GM19372 (cell line): Measurements from ENCODE around the gene SIGMAR1.

ENCODE experiments used
- ATAC-seq: cut with Tn5 transposase; IDR thresholded peaks from one replicate; pipeline ENCODE4 v1.9.1; 2021; ENCODE audit warnings: mild to moderate bottlenecking, low read depth, moderate library complexity; ENCODE audit not compliant: unreplicated experiment

The SIGMAR1 gene

GRCh38 chr9:34633851-34634550, 3.6 kb downstream of the SIGMAR1 start:
- no peak for ATAC-seq

DNA sequence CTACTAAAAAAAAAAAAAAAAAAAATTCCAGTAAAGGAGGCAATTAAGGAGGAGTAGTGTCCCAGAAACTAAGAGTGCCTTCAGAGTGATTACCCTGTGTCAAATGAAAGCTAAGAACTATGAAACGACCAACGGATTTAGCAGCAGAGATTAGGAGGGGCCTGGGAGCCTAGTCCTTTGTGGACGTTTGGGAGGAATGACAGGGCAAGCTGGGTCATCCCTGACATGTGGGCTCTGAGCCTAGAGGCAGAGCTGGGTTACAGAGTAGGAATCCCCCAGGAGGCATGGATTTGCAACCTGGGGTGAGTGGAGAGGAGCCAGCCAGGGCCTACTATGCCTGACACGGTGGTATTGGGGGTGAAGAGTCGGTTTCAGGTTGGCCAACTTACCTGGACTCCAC, 4.4 kb downstream of the SIGMAR1 start:
- ATAC-seq, result no peak

DNA sequence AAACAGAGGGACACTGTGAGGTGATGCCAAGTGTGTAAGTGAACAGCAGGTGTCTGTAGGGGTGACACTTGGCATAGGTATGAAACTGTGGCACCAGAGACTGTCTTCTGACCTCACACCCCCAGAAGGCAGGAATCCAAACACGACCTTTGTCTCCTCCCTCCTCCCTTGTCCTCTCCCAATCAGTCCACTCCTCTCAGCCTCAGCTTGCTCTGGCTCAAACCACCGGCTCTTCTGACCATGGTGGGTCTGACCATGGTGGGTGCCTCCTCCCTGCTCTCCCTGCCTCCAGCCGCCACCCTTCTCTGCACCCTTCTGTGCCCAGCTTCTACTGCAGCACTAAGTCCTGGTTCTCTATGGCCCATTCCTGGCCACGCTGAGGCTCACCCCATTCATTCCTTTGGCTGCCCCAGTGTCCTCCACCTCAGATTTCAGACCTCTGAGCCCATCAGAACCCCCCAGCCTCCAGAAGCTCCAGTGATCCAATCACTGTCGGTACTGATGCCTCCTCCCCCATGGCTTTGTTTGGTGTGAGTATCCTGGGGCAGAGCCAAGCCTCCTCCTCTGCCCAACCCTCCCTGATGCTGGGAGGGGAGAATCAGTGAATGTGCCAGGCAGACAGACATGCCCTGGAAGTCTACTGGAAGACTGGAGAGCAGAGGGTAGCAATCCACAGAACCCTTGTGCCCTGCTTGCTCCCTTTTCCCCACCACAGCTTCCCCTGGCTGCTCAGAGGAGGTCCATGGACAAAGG, 7.0 kb downstream of the SIGMAR1 start:
- ATAC-seq, result no peak

- ATAC-seq, result no peak
These were observed 8.1 kb downstream of the SIGMAR1 start for GRCh38 chr9:34629491-34629808.

GRCh38 chr9:34628656-34629490, 8.7 kb downstream of the SIGMAR1 start, which contains the start of gene ARID3C:
TSS of gene ARID3C (minus strand) at chr9:34629066. CDS start at chr9:34628014, 1,052 bp downstream.
- no peak for ATAC-seq

DNA sequence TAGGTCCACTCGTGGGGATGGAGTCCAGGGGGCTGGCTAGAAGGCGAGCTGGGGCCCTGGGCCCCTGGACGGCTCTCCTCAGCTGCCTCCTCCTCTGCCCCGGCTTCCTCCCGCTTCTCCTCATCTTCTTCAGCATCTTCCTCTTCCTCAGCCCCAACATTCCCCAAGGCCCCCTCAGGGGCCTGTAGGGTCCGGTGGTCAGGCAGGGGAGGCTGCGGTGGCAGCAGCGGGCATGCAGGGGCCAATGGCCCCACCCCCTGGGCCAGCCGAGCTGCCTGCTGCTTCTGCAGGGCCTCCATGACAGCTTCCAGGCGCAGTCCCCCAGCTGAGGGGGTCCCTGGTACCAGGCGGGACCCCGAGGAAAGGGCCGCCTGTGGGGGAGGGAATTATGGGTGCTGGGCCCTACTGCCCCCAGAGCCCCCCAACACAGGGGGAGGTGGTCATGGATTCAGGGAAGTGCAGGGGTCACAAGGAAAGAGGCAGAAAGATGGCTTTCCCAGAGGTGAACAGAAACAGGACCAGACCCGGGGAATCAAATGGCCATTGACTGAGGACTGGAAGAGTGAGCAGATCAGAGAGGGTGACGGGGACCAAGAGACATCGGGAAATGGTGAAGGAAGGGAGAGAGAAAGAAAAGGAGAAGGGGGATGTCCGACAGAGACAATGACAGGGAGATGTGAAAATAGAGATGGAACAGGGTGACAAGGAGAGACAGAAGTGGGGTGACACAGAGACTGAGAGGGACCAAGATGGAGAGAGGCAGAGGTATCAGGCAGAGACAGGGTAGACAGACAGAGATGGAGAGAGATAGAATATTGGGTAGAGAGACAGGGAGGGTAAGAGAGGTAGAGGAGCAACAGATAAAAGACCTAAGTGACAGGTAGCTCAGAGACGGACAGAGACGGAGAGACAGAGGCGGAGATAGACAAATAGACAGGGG, 9.6 kb downstream of the SIGMAR1 start:
- no peak for ATAC-seq

- ATAC-seq, result no peak
These were observed 12.5 kb downstream of the SIGMAR1 start for GRCh38 chr9:34625186-34625486.

DNA sequence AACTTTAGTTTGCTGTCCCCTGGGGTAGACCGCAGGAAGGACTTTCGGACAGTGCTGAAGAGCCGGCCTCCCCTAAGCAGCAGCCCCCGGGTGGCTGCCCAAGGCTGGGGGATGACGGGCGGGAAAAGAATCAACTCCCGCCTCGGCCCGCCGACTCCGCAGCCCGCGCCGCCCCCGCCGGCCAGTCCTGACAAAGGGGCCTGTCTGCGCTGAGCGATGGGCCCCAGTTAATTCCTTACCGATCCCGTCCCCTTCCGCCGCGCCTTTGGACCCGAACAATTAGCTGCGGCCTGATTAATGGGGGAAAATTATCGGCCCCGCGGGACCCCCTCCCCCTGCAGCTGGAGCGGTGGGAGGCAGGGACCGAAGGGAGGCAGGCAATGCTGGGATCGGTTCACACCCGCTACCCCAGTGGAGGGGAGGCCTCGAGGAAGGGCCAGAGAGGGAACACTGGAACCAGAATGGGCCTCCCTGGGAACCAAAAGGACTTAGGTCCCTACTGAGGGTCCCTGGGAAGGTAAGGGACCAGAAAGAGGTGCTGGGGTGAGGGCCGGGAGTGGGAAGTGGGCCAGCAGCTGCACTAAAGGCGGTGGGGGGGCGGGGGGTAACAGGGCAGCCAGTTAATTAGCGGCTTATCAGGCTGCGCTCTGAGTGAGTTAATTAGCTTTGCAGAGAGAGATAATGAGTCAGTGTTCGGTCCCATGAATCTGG, 13.0 kb downstream of the SIGMAR1 start:
- no peak for ATAC-seq

GRCh38 chr9:34623374-34624235, 14.0 kb downstream of the SIGMAR1 start:
- no peak for ATAC-seq

DNA sequence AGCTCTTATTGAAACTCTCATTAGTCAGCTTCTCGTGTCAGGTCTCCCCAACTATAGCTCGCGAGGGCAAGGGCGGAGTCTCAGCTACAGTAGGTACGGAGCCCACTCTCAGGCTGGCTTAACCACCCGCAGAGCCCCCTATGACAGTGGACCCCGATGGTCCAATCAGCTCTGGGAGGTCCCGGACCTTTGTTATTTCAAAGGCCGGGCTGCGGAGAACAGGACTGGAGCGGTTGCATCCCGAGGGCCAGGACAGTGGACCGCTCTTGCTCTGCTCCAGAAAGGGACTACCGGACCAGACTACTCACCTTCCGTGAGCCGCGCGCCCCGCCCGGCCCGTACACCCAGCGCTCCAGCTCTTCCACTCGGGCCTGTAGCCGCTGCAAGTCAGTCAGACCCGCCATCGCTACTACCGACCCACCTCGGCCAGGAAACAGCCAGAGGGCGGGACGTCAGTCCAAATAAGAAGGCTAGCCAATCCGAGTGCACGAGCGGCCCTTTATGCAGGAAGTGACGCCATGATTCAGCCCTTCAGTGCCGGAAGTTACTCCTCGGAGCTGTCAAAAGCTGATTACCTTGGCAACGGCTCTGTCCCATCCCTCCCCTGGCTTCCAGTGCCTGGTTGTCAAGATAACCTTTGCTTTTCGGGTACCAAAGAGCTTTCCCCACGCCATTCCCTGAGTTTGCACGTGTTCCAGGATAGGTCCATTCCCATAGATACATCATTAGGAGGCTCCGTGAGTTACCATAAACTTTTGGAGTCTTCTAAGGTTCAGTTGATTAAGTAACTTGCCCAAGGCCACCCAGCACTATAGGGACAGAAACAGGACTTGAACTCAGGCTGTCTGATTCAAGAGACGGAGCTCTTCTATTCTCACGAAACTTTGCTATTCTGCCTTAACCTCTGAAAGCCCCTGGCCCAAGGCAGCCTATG, 17.3 kb downstream of the SIGMAR1 start, which contains the start of gene DCTN3:
Gene DCTN3, minus strand, starts transcription at position 435 of the 934 bp plus-strand sequence. Its CDS starts 31 bp downstream, at position 404.
- ATAC-seq, result peak; percentile 99

DNA sequence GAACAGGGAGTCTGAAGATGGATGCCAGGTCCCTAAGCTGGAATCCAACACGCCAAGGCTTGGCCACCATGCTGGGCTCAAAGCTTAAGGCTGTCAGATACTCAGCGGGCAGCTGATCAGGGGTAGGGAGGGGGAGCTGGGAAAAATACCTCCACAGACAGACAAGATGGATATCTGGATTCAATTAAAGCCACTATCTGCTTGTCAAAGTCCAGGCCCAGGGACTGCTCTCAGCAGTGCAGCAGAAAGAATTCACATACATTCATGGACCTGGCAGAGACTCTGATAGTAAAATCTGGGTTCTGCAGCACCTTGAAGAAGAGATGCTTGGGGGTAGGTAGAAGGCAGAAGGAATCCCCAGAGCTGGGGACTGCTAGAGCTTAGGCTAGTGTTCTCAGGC, 22.5 kb downstream of the SIGMAR1 start:
- no peak for ATAC-seq

DNA sequence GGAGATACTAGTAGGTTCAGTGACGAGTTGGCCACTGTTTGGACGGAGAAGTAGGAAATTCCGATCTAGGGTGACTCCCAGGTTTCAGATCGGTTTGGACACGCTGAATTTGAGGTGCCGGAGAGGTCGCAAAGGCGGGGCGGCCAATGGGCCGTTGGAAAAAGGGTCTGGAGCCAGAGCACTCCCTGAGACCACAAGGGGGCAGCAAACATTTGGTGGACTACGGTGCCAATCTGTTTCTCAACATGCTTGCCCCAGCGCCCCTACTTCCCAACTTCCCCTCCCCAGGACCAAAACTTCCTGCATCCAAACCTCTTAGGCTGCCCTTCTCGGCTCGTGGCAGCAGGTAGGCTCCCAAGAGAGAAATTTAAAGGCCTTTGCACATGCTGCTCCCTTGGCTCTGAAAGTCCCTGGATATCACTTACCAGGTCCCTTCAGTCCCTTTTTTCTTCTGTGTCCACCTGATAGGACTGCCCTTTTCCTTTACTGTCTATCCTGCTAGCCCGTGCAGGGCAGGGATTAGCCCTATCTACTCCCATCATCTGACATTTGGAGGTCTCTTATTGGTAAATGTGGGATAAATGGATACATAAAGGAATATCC, 24.7 kb downstream of the SIGMAR1 start:
- no peak for ATAC-seq

DNA sequence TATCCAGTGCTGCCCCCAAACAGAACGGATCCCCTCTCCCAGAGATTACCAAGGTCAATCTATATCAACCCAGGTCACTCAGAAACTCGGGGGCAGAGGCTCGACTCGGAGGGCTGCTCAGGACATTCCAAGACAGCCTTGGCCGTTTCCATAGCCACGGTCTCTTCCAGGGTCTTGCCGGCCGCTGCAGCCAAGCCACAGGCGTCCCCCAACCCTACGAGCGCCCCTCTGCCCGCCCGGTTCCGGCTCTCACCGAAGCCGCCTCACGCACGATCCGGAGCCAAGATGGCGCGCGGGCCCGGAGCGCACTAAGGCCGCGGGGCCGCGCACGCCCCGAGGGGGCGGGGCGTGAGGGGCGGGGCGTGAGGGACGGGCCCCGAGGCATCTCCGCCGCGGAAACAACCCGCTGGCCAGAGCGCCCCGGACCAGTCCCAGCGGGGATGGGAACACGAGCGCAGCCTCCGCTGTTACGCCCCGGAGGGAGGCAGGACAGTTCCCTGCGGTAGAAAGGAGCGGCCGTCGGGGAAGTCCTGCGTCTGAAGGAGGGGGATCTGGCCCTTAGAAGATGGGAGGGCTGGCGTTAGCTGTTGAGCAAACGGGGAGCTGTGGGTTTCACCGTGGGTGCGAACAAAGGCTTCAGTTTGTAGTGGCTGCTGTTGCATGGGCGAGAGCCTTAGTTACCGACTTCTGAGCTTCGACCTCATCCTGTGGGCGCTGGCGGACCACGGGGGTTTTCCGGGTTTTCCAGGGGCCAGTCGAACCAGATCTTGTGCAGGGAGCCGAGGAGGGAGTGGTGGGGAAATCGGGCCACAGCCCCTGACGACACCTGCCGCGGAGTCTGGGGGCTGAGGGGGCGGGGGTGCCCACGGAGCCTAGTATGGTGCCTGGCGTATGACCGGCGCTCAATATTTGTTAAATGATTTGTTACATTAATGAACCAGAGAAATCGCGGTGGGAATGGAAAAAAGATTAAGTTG, 25.5 kb downstream of the SIGMAR1 start, which contains the start of gene RPP25L:
Gene RPP25L, minus strand, starts transcription at position 287 of the 977 bp plus-strand sequence. CDS start 801 bp downstream, outside the sequence.
- peak; percentile 89 for ATAC-seq

DNA sequence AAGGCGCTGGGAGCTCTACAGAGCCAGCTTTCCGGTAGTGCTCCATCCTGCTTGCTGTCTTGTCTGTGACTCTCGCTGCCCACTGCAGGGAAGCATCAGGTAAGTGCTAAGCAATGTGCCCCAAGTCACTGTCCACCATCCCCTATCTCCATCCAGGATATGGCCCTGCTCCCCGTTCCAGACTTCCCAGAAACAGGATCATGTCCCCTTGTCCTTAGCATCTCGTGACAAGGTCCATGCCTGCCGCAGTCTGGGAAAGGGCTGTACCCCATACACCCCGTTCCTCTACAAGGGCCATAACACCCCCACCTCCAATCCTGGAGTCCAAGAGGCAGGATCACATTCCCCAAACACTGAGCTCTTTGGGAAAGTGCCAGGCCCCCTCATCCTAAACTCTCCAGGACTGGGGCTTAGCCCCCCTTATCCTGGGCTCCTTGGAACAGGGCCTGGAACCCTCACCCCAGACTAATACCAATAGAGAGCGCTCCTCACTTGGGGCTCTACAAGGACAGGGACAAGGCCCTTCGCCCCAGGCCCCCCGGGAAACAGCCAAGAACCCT, 26.3 kb downstream of the SIGMAR1 start:
- peak; percentile 5 for ATAC-seq

- no peak for ATAC-seq
These were observed 27.0 kb downstream of the SIGMAR1 start for GRCh38 chr9:34610434-34611206.
